Hematopoietic multipotent progenitor cell treated with erythropoietin and hydrocortisone succinate and interleukin-3 and kit ligand, for 6 days (in vitro differentiated cells): ENCODE results near the gene PCOLCE2.
A peak's percentile ranks its signal among the peaks of the same experiment; 100 is the strongest.

Experiments used
- DNase-seq: peaks from one replicate; pipeline ENCODE4 v3.0.0-alpha.2; 2015

PCOLCE2 gene, protein sequence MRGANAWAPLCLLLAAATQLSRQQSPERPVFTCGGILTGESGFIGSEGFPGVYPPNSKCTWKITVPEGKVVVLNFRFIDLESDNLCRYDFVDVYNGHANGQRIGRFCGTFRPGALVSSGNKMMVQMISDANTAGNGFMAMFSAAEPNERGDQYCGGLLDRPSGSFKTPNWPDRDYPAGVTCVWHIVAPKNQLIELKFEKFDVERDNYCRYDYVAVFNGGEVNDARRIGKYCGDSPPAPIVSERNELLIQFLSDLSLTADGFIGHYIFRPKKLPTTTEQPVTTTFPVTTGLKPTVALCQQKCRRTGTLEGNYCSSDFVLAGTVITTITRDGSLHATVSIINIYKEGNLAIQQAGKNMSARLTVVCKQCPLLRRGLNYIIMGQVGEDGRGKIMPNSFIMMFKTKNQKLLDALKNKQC

DNA sequence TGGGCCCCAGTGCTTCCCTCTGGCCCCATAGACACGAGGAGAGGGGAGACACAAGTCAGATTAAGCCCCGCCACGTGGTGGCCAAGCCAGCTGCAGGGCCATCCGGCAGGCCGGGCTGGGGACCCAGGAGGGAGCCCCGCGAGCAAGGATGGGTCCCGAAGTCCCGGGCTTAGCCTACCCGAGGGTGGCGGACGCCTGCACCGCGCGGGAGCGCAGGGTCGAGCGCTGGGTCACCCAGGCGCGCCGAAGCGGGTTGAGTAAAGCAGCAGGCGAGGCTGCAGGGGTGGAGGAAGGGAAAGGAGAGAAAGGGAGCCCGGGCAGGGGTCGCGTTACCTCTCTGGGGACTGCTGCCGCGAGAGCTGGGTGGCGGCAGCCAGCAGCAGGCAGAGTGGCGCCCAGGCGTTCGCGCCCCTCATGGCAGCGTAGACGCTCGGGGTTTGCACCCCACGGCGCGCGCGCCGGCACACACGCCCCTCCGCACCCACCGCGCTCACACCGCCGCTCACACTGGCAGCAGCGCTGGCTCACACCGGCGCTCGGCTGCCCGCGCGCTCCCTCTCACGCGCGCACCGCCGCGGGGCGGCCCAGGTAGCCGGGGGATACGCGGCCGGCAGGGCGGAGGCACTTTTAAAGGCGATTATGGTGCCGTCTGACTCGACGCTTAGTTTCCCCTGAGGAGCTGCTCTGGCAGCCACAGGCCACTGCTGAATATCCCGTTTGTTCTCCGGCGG is at the start of gene PCOLCE2:
PCOLCE2 (minus strand) TSS at position 603 of the 731 bp plus-strand sequence; CDS start at position 416, 187 bp downstream.
- DNase-seq: peak; percentile 39

DNA sequence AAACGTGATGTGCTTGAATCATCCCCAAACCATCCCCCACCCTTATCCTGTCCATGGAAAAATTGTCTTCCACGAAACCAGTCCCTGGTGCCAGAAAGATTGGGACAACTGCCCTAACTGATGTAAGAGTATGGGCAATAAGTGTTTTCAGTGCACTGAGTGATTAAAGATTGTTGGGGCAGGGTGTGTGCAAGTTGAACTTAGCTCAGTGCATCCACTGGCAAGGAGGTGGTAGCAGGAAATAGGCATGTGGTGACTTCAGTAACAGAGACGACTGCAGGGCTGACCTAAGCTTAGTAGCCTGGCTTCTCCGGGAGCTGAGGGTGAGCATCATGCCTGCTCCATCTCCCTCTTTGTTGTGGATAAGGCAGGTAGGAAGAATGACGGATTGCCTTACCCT is 47.1 kb upstream of the PCOLCE2 start:
- no peak for DNase-seq

DNA sequence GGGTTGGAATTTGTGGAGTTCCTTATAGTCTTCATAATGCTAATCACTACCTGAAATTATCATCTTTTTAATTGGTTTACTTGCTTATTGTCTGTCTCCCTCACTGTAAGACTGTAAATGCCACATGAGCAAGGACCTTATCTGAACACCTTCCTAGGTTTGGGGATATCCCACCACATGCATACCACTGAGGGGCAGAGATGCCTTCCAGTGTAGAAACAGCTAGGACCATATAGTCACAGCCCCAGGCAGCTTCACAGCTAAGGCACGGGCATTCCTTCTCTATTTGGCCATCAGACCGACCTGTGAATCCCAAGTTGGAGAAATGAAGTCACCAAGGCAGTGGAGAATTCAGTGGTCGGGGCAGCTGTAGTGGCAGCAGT is 46.0 kb upstream of the PCOLCE2 start:
- no peak for DNase-seq

DNA sequence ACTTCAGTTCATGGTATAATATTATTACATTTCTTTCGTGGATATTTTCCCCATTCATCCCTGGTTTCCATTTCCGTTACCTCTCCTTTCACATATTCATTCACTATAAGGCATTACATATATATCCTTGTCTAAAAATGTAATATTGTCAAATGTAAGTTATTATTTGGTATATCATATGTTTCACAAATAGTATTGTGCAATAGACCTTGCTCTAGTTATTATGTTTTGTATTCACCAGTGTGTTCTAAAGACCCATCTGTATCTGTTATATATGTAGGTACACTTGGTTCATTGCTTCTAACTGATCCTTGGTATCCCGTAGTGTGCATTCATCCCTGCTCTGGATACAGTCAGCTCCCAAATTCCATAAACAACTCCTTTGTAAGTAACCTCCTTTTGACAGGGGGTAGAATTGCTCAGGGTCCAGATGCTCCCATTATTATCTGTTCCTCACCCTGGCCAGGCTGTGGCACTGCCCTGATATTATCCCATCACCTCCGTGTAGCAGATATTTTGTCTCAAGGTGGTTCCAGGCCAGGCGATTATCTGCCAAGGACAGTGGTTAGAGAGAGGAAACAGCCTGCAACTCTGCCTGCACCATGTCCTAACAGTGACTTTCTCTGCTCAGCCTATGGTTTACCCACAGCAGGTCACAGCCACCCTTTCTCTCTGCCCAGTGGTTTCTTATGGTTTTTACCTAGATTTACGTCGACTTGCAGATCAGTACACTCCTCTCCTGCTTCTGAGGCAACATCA is 45.4 kb upstream of the PCOLCE2 start:
- DNase-seq: peak; percentile 87

DNA sequence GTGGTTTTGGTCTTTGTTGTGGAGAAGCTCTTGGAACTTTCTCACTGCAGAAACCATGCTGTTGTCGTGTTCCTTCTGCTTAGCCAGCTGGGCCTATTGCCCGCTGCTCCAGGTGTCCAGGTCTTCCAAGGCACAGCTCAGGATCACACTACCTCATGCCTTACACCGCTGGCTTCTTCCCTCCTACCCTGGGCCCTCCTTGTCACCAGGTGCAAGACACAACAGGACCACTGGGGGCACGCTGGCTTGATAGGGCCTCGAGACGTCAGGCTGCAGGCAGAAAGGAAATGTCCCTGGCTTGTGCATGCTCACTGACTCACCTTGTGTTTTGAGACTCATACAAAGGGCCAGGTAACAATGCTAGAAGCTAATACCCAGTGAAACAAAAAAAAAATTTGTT is 42.3 kb upstream of the PCOLCE2 start:
- DNase-seq: peak; percentile 44

DNA sequence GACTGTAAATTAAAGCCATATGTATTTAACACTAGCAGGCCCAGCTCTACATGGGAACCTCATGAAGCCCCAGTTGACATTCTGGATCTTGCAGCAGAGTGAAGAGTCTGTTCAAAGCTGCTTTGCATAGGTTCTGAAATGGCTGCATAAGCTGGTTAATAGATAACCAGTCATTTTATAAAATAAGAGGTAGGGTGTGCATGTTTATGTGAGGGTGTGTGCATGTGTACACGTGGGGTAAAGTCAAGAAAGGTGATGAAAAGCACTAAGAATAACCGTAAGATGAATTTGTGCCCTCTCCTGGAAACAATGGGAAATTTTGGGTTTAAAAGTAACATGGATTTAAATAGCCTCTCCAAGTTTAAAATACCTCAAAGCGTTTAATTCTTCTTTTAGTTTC is 41.6 kb upstream of the PCOLCE2 start:
- DNase-seq: peak; percentile 11

DNA sequence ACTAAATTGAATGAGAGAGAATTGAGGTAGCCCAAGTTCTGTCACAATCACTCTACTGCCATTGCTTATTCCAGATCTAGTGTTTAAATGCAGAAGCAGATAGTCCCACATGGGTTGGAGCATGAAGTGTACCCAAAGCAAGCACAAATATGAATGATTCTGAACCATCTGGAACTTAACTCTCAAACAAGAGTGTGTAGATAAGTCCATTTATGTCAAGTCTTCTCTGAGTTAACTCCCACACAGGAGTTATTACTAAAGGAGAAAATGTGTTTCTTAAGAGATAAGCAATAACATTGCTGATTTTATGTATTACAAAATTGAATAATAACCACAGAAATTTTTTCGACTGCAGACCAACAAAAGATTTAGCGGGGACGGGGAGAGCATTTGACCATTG is 41.0 kb upstream of the PCOLCE2 start:
- DNase-seq: peak; percentile 88

DNA sequence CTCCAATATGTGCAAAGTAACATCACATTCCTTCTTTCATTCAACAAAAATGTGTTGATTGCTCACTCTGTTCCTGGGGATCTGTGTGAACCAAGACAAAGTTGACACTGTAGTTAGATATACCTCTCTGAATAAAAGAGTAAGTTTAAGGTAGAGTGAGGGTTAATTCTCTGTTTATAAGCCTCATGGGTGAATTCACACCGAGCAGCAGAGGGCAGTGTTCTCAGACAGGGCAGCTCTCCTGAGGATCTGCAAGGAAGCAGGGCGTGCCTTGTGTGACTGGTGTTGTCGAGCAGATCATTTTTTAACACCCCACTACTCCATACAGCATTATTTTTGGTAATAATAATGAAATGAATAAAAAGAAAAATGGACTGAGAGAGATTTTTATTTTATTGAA is 40.2 kb upstream of the PCOLCE2 start:
- peak; percentile 93 for DNase-seq

DNA sequence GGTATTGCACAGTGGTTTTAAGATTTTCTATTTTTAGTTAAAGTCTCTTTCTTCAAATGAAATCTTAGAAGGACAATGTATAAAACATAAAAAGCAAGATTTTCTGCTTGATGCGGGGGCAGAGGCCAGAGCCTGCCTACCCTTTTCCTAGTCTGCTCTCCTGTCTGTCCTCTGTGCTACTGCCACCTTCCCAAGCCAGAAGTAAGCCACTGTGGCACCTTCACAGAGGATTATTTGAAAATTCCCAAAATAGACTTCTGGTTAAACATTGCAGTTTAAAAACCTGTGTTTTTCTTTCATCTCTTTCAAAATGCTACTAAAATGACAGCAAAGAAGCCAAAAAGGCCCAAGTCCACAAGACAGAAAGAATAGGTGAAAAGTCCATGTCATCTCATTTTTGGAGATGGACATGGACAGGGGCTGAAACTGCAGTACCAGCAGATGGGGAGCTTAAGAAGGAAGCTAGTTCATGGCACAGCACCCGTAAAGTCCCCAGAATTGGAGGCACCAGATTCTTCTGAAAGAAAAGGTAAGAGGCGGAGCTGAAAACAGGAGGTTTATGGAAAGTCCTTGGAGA is 37.6 kb upstream of the PCOLCE2 start:
- DNase-seq: no peak

DNA sequence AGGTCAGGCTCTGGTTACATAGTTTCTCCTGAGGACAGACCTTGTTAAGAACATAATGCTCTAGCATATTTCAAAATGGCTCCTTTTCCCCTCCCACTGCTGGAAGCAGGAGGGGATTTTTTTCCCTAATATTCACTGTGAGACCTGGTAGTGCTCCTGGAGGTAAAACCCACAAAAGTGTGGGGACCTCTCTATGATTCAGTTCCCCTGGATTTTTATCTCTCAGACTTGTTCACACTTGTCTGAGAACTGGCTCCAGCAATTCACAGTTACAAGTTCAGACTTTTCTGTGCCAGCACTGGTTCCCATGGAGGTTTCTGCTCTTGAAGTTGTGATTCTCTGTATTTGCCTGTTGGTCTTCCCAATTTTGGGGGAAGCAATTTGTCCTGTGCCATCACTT is 36.3 kb upstream of the PCOLCE2 start:
- DNase-seq: no peak

DNA sequence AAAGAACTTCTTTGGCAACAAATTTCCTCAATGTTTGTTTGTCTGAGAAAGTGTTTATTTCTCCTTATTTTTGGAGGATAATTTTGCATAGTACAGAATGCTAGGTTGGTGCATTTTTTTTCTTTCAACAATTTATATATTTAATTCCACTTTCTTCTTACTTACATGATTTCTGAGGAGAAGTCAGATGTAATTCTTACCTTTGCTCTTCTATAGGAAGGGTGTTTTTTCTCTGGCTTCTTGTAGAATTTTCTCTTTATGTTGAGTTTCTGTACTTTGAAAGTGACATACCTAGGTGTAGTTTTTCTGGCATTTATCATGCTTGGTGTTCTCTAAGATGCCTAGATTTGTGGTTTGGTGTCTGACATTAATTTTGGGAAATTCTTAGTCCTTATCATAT is 34.8 kb upstream of the PCOLCE2 start:
- no peak for DNase-seq

DNA sequence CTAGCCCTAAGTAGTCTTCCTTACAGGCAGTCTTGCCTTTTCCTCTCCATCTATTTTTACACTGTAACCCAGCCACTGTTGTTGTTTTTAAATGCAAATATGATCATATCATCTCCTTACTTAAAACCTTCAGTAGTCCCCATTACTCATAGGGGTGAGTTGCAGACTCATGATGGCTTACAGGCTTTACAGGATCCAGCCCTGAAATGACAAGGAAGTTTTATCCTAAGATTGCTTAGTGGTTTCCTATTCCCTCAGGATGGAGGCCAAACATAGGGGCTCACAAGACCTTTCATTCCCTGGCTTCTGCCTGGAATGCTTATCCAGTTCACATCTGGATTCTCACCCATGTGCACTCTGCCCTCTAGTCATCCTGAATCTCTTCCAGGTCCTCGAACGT is 27.7 kb upstream of the PCOLCE2 start:
- no peak for DNase-seq

DNA sequence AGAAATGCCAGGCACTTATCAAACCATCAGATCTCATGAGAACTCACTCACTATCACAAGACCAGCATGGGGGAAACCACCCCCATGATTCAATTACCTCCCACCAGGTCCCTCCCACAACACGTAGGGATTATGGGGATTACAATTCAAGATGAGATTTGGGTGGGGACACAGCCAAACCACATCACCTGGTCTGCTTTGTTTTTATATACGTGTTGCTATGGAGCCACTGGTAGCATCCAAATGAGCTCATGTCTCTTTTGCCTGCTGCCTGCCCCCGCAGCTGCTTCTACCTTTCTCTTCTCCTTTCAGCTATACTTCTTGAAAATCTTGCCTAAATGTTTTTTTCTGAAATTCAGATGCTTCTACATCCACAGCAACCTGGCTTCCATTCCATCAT is 26.8 kb upstream of the PCOLCE2 start:
- no peak for DNase-seq

DNA sequence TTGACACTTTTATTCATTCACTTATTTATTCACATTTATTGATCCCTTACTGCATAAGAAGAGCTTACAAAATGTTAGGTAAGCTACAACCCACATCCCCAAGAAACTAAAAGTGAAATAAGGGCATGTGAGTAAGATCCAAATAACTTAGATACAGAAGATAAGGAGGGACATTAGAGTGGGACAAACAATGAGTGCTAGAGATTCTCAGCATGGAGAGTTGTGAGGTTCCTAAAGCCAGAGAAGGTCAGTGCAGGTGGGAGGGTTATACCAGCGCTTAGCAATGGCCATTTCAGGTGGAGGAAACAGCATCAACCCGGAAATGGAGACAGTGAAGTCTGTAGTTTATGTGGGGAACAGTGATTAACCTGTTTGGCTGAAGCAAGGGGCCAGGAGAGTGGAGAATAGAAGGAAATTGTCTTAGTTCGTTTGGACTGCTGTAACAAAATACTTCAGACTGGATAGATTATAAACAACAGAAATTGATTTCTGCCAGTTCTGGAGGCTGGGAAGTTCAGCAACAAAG is 25.5 kb upstream of the PCOLCE2 start:
- no peak for DNase-seq

DNA sequence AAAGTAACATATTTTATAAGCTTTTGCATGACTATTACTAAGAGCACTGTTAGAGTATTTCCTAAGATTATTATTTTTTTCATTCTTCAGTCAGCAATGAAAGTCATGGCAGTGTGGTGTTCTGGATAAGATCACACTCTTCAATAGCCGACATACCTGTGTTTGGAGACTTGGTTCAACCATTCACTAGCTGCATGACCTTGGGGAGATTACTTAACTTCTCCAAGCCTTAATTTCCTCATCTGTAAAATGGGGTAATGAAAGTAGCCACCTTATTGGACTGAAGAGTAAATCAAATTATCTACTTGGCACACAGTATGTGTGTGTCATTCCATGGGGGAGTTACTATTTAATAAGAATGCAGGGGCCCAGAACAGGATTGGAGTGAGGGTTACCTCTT is 24.5 kb upstream of the PCOLCE2 start:
- DNase-seq: no peak

DNA sequence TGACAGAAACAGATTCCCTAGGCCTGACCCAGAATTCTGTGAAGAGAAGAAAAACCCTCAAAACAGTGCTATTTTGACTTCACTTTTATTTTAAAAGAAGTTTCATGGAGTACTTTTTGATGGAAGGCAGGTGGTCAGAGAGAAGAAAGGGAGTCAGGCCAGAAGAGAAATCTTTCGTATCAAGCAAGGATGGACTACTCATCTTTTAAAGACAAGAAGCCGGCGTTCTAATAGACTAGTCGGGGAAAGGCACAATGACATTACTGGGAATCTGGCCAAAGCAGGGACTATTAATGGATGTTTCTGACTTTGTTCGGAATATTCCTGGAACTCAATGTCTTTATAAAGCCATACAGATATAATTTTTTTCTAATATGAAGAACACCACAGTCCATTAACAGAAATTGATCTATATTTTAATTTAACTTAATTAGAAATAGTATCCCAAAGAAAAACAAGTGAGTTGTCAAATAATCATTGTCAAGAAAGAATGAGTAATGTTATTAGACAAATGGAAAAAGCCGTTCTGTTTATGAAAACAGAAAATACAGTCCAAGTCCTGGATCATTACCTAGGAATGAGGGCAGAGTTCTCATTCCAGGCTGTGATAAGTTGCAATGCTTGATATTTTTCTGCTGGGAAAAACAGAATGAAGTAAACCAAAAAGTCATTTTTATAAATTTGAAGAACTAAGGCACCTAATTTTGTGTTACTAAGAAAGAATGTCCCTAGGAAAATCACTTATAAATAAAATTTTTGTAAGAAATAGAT is 23.7 kb upstream of the PCOLCE2 start:
- no peak for DNase-seq

DNA sequence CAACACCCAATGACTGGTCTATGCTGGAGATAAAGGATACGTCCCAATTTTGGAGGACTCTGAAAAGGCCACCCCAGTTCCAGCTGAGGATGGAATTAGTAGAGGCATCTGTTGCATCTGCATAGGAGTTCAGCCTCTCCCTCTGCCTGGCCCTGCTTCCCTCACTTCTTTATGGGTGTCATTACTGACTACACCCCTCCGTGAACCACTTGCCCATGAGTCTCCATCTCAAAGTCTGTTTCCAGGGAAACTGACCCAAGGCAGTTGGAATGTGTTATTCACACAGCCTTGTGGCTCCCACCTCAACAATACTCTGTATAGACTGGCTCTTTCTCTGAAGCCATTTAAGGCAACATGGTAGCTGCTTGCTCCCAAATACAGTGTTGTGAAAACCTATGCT is 21.4 kb upstream of the PCOLCE2 start:
- no peak for DNase-seq

DNA sequence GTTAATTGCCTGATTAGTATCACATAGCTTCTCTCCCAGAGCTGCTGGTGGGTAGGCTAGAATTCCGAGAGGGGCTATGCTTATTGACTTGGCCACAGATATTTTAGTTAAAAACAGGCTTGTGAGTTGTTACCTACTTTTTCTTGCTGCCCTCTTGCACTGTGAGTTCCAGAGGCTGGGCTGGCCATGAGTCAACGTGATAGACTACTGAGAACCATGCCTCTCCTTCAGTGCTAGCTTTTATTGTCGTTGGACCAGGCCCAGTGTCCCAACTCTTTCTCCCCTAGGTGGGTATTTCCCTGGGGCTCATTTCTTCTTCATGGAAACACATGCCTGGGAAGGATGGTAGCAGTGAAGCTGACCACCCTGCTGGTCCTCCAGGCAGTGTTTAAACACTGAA is 20.4 kb upstream of the PCOLCE2 start:
- DNase-seq: no peak

DNA sequence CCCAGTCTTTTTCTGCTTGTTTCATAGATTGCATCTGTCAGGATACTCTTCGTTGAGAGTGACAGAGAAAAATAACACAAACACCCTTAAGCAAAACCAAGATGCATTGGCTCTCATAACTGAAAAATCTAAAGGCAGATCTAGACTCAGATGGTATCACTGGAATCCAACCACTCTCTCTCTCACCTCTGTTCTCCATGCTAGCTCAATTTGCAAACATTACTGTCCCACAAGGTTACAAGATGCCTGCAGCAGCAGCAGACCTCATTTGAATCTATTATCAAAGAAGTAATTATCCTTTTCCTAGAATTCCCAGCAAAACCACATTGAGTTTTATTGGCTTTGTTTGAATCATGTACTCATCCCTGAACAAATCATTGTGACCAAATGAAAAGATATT is 19.1 kb upstream of the PCOLCE2 start:
- no peak for DNase-seq

DNA sequence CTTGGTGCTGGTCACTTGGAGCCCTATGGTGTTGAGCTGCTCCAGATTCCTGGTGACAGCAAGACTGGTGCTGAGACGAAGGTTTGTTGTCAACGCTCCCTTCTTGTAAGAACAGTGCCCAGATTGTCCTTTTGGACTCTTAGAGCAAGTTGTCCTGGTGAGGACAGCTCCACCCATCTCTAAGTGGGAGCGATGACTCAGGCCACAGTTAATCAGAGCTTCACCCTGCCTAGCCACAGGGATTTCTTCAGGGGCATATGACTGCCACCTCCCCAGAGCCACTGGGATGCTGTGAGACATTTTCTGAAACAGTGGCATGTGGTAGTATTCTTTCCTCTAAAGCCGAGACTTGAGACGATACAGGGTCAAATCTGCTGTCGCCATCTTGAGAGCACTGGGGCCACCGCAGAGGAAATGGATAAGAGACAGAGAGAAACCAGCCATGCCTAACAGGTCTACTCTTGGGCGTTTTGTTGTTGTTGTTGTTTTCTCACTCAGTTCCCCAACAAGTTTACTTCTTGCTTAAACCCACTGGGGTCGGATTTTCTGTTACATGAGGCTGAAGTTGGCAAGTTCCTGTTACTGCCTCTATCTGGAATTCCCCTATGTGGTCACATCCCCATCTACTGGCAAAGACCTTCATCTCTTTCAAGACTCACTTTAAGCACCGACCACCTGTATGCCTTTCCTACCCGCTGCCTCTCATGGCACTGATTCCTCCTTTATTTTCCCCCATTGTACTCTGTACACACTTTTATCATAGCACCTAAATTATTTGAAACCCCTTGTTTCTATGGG is 16.0 kb upstream of the PCOLCE2 start:
- peak; percentile 26 for DNase-seq

DNA sequence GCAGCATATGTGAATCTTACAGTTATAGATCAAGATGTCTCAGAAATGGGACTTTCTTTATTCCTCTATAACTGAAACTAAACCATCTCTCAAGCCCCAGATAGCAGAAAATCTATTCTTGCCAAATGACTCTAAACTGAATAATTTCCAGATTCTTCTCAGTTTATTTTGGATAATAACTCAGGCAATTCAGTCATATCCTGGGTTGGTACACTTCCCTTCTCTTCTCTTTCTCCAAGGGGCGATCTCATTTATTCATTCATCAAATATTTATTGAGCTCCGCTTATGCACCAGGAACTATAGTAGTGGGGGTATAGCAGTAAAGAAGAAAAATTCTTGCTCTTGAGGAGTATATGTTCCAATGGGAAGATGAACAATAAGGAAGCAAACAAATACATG is 13.5 kb upstream of the PCOLCE2 start:
- no peak for DNase-seq
